D721Med (cell line): Measurements from ENCODE around the gene NAALADL2.

Experiments used
- DNase-seq: peaks from one replicate; pipeline ENCODE4 v3.0.0; 2011; ENCODE audit warnings: low spot score; ENCODE audit not compliant: insufficient read length
- FAIRE-seq: peaks from 2 replicates; lab custom pipeline; 2011; peaks lifted over from hg19 to GRCh38; lab: Jason Lieb, UNC
- TF ChIP-seq, protein P1 (sequence below): IDR thresholded peaks from 2 replicates; pipeline ENCODE4 v1.5.1; 2012; ENCODE audit warnings: mild to moderate bottlenecking, control low read depth; ENCODE audit not compliant: insufficient read depth; ENCODE audit errors: missing control alignments

NAALADL2 gene

DNA sequence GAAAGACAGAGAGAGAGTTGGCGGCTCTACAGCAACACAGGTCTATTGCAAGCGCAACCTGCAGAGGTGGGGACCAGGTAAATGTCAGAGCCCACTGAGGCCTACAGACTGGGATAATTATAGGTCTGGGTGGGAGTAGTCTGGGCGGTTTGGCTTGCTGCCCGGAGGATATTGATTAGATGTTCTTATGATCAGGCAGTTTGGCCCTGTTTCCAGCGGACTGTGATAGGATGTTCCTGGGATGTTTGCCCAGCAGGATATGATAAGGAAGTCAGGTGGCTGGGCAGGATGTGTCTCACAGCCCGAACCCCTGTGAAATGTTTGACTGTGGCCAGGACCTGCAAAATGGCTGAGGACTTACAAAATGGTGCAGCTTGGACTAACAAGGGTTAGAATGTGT lies 364.9 kb downstream of the NAALADL2 start:
- TF ChIP-seq, protein P1, sequence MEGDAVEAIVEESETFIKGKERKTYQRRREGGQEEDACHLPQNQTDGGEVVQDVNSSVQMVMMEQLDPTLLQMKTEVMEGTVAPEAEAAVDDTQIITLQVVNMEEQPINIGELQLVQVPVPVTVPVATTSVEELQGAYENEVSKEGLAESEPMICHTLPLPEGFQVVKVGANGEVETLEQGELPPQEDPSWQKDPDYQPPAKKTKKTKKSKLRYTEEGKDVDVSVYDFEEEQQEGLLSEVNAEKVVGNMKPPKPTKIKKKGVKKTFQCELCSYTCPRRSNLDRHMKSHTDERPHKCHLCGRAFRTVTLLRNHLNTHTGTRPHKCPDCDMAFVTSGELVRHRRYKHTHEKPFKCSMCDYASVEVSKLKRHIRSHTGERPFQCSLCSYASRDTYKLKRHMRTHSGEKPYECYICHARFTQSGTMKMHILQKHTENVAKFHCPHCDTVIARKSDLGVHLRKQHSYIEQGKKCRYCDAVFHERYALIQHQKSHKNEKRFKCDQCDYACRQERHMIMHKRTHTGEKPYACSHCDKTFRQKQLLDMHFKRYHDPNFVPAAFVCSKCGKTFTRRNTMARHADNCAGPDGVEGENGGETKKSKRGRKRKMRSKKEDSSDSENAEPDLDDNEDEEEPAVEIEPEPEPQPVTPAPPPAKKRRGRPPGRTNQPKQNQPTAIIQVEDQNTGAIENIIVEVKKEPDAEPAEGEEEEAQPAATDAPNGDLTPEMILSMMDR: no peak
- FAIRE-seq (no peak), DNase-seq (no peak)

DNA sequence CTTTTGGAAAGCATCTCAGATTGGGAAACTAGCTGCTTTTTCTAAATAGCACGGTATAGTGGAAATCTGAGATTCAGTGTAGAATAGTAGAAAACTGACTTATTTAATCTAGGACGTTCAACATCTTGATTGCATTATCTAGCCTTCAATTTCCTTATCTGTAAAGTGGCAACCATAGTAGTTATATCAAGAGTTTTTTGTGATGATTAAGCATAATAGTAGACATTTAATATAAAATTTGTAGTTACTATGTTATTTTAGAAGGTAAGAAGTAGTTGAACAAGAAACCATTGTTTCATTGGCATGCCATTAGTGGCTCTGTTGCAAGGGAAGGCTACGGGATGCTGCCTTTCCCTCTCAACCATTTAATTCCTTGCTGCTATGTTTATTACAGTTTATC lies 367.3 kb downstream of the NAALADL2 start:
- TF ChIP-seq, protein P1: no peak
- DNase-seq (no peak), FAIRE-seq (no peak)

DNA sequence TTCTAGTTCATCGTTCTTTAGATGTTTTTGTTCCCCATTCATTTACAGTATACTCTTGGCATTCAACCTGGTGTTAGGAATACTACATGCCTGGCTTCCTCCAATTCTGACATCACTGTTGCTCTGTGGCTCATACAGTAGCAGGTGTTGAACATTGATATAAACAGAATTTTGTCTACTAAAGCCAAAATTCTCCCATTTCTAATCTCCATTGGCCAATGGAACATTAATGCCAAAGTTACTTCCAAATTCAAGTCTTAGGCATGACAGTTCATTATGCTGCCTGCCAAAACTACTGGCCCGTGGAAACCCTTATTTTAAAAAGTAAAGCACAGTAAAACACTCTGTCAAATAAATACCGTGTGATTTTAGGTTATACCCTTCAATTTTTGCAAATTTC lies 368.0 kb downstream of the NAALADL2 start:
- TF ChIP-seq, protein P1: no peak
- FAIRE-seq (no peak), DNase-seq (no peak)

DNA sequence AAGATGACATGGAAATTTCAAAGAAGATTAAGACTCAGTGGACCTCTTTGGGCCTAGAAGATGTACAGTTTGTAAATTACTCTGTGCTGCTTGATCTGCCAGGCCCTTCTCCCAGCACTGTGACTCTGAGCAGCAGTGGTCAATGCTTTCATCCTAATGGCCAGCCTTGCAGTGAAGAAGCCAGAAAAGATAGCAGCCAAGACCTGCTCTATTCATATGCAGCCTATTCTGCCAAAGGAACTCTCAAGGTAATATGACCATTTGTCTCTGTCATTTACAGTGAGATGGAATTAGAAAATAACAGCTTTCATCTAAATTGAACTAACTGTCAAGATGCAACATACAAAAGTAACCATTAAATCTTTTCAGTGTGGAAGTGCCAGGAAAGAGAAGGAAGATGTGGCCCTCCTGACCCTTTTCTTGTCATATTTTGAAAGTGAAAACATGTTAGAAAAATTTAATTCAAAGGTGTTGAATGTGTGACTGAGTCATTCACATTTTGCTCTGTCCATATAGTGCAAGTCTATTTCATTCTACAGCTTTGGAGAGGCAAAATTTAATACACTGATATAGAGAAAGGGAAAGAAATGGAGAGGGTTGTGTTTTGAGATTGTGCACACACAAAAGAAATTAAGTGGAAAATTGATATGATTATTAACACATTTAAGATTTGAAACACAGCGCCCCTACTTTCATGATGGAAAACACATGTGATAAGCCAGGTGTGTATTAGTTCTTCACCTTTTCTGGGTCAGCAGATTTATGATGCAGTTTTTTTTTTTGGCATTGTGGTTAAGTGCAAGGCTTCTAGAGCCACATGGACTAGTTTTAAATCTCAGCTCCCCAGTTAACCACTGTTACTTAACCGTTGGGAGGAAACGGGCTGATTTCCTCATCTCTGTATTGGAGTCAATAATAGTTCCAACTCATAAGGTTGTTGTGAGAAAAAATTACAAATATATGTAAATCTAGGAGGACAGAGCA lies 375.1 kb downstream of the NAALADL2 start:
- TF ChIP-seq, protein P1: no peak
- FAIRE-seq (no peak), DNase-seq (no peak)

DNA sequence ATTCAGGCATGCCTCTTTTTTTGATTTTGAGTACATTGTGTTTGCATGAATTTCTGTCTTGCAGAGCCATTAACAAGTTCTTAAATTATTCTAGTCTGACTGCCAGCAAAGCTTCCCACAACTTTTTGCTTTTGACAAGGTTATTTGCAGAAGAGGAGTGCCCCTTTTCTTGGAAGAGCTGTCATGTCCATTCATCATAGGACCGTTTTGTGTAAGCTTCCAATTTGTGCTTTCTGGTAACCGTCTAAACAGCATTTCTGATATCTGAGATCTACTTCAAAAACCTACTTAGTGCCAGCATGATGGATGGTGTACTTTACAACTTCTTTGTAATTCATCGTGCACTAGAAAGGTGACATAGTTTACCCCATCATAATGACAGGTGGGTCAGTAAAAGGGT lies 379.7 kb downstream of the NAALADL2 start:
- TF ChIP-seq, protein P1: no peak
- DNase-seq (no peak), FAIRE-seq (no peak)

DNA sequence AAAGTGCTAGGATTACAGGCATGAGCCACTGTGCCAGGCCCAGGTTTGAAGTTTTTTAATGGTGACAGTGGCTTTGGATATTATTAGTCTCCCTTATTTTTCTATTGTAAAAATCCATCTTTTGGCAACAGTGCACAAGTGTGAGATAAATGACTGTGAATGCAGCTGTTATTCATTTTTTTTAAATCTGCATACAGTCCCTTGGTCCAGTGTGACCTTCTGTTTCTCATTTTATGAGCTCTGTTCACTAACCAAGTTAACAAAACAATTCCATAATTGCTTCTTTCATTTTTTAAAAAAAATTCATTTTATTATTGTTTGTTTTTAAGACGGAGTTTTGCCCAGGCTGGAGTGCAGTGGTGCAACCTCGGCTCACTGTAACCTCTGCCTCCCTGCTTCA lies 381.8 kb downstream of the NAALADL2 start:
- DNase-seq: no peak
- TF ChIP-seq, protein P1: no peak
- no peak for FAIRE-seq

DNA sequence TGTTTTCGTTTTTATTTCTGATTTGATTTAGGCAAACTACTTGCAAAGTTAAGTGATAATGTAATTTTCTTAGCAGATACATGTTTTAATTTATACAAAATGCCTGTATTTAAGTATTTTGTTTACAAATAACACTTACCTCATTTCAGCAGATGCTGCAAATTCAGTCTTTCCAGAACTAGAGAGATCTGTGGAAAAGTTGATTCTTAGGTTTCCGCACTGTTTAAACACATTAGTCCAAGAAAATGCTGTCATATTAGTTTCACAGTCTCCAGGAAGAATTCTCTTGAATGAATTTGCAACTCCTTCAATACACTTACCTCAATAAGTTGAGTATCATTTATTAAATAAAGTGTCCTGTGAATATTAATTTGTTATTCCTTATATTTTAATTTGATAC lies 383.1 kb downstream of the NAALADL2 start:
- no peak for DNase-seq
- no peak for FAIRE-seq
- TF ChIP-seq, protein P1: no peak
